HS-27A (cell line): ENCODE results near the gene WDR86.

Source experiments
- DNase-seq: peaks from one replicate; pipeline ENCODE4 v3.0.0-alpha.2; 2012; ENCODE audit warnings: low read depth, missing footprints

WDR86 gene

DNA sequence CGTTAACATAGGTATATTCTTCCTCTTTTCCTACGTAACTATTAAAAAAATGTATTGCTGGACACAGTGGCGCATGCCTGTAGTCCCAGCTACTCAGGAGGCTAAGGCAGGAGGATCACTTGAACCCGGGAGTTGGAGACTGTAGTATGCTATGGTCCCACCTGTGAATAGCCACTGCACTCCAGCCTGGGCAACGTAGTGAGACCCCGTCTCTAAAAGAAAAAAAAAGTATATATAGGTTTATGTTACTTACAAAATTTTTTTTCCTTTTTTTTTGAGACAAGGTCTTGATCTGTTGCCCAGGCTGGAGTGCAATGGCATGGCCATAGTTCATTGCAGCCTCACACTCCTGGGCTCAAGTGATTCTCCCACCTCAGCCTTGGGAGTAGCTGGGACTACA lies 62.6 kb downstream of the WDR86 start:
- no peak for DNase-seq

DNA sequence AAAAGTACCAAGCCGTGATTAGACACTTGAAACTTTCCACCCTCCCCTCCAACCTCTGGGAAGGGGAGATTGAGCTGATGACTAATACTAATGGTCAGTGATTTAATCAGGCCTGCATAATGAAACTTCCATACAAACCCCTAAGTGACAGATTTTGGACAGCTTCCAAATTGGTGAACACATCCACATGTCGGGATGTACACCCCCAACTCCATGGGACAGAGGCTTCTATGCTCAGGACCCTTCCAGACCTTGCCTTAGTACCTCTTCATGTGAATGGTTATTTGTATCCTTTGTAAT lies 63.4 kb downstream of the WDR86 start:
- no peak for DNase-seq

DNA sequence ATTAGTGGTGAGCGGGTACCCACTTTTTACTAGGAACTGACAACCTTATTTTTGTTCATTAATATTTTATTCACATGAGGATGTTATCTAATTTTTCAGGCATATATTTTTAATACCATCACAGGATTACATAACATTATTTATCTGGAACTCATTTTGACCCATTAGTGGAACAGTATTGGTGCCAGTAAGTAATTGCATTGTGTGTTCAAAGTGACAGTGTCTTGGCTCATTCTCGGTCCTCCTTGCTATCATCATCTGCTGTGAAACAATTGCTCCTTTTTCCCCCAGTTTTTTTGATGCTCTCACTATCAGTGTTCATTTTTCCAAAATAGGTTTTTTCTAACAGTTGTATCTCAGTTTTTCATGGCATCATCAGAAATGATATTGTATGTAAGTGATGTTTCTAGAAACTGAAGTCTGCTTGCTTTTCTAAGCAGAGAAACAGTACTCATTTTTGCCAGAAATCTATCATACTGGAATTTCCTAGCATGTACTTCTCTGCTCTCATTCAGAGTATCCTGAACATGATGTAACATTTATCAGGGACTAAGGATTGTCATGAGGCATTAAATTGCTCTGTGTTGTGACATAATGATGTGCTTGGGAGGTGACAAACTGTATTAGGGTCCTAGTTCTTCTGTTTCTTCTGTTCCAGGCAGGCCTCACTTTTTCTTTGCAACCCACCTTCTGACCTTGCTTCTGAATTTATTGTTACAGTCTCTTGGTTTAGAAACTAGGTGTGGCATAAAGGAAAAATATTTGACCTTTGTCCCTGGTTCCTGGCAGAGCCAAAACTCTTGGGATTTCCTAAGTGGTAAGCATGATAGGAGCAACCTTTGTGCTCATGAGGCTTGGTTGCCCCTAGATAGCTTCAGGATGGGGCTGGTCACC lies 64.0 kb downstream of the WDR86 start:
- DNase-seq: no peak

DNA sequence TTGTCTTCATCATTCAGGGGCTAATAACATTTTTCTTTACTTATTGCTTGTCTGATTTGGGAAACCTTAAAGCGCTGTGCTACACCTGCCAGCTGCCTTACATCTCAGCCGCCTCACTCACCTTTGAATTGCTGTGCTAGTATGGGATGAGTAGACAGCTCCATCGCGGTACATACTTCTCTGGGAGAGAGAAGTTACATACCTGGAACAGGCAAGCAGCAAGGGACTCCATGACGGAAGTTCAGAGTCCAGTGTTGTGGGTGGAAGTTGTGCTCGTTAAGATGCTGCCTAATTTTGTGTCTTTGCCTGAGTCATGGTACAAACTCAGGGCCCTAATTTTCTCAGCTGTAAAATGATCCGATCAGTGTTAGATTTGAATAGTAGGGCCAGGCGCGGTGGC lies 66.3 kb downstream of the WDR86 start:
- DNase-seq: no peak

DNA sequence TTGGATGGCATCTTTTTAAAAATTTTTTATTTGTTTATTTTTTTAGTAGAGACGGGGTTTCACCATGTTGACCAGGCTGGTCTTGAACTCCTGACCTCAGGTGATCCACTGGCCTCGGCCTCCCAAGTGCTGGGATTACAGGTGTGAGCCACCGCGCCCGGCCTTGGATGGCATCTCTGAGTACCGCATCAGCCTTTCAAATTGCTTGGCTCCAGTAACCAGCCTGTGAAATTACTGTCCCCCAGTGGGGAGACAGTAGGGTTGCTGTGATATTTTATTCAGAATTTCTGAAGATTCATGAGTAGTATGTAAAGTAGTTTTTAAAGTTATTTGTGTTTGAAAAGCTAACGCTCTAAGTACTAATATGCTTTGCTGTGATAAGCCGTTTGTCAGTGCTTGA lies 67.0 kb downstream of the WDR86 start:
- DNase-seq: no peak

DNA sequence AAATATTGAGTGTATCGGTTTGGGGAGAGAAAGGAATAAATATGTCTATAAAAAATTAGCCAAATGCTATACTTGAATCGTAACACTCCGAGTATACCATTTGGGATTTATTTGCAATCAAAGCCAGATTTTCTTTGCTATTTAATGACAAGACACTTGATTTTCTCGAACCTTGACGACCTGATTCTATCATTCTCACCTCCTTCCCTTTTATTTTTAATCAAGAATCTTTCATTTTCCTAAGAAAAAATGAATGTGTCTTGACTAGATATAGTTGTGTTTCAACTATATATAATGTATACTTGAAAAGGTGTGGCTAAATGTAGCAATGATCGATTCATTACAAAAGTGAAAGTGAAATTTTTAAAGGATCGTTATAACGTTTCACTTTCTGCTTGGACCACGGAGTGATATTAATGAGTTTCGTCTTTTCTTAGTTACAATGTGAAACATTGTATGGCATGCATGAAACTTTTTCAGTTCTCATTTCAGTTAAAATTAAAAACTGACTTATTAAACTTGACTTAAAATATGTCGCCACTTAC lies 67.7 kb downstream of the WDR86 start:
- DNase-seq: no peak

DNA sequence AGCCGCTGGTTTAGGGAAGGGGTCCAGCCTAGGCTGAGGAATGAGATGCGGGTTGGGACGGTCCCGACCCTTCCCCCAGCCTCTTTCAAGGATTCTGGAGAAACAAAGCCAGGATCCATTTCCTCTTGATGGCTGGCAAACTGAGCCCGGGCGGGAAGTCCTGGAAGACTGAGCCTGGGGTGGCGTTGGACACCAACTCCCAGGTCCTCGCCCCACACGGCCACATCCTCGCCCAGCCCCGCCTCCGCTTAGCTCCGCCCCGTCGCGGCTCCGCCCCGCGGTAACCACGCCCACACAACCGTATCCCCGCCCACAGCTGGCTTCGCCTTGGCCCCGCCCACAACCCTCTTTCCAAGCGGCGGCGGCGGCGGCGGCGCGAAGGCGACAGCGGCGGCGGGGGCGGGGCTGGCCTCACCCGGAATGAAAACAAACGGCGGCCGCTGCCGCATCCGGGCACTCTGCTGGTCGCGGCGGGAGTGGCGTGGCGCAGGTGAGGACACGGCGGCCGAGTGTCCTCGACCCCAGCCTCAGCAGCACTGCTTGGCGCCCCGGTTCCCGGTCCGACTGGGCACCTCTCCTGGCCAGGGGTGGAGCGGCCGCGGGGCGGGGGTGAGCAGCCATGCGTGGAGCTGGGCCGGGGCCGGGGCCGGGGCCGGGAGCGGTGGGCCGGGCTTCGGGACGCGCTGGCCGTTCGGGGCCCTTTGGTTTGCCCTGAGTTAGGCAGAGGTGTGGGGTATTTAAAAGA lies 68.3 kb downstream of the WDR86 start, which contains the start of gene NUB1:
Gene NUB1, plus strand, starts transcription at position 456 of the 745 bp plus-strand sequence. CDS start 3,538 bp downstream, outside the sequence.
- DNase-seq: peak; percentile 23

DNA sequence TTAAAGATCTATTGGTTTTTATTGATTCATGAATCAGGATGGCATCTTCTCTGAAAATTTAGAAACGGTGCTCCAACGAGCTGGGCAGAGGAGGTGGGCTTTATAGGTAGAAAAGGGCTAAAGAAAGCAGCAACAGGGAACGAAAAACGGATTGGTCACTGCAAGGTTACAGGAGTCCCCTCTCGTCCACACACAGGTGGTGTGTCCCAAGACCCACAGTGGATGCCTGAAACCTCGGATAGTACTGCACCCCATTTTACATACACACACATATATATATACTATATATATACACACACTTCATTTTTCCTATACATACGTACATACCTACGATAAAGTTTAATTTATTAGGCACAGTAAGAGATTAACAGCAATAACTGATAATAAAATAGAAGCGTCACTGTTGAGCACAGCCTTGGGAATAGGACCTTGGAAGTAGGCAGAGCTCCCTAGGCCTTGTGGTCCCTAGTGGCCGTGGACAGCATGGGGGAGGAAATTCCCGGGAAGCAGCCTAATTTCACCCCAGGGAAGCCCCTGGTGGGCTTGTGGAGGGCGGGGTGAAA lies 69.0 kb downstream of the WDR86 start:
- DNase-seq: no peak

DNA sequence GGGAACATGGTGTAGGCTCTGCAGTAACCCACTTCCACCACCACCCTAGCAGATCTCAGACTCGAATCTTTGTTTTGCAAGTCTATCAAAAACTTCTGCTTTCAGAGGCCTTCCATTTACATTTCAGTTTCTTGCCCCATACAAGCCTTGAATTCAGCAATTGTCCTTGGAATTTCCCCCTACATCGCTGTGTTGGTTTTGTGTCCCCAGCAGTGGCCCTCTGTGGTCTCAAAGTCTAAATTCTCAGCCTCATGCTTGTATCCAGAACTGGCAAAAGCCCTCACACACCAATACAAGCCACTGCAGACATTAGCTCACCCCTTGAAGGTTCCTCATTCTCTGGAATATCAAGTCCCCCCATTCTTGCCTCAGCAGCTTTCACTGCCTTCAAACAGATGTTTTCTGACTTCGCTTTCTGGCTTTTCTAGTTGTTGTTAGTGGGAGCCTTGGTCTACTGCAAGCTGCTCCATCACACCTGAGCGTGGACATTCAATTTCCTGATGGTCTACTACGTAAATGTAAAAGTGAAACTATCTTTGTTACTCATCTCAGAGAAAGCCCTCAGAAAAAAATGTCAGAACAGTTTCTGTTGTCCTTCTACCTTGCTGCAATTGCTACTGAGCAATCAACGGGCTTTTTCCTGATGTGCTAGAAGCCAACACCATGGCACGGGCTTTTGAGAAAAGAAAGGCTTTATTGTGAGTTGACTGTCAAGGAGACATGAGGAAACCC lies 70.0 kb downstream of the WDR86 start:
- DNase-seq: no peak

DNA sequence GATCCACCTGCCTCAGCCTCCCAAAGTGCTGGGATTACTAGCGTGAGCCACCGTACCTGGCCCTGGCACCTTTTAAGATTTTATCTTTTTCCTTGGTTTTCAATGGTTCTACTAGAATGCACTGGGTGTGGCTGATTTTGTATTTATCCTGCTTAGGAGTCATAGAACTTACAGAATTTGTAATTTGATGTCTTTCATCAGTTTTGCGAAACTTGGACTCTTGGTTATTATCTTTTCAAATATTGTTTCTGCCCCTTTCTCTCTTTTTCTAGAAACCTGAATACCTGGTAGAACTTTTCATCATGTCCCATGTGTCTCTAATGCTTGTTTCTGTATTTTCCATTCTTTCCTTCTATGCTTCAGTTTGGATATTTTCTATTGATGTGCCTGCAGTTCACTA lies 71.0 kb downstream of the WDR86 start:
- DNase-seq: no peak

DNA sequence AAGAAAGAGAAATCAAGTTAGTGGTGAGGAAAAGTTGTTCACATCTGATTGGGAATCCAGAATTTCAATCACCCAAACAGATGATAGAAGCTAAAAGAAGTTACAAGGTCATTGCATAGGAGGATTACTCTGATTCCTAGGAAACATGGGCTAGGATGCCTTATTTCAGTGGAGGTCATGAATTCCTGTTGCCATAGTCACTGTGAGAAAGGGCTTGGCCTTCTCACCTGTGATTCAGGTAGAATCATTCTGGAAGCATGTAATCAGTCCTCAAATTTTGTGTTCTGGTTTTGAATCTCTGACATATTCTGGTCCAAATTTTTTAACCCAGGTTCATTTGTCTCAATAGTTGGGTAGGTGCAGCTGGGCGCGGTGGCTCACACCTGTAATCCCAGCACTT lies 72.5 kb downstream of the WDR86 start:
- no peak for DNase-seq

DNA sequence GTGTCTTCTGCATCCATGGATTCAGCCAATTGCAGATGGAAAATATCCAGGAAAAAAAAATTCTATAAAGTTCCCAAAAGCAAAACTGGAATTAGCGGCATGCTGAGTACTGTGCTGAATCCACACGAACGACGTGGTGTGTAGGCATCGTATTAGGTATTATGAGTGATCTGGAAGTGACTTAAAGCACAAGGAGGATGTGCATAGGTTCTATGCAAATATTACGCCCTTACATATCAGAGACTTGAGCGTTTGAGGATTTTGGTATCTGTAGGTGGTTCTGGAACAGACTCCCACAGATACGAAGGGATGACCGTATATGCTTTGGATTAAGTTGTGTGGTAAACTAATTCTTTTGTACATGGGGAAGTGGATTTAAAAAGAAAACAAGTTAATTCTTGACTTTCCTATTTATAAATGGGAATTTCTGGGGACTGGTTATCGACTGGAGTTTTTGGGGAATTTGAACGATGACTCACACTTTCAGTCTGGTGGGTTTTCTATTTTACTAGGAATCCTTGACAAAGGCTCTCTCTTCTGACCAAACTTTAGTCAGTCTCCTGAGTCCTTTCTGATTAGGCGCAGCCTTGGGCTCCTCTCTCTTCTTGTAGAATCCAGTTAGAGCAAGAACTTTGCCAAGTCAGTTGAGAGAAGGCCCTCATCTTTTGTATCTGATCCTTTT lies 73.7 kb downstream of the WDR86 start:
- DNase-seq: no peak

DNA sequence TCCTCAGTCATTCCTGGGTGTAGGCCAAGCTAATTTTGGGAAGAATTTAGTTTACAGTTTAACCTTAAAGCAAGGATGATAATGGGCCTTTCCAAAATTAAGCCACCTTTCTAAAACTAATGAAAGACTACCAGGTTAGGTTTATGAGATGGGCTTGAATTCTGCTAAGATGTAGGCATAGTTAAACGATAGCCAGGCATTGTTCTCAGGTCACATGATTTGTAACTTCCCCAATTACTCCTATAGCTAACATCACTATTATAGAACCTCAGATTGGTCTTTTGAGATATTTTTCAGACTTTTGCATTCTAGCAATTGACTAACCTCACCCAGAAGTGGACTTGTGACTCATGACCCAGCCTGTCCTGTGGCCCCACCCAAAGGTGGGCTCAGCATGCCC lies 75.2 kb downstream of the WDR86 start:
- no peak for DNase-seq
